ENCODE results near the gene ITIH4. TPM values are rescaled to one million over a fixed set of nuclear protein-coding genes. Genes with fewer than 3 reads are reported as not detected.

Gene ITIH4
- total RNA-seq, 1 experiment from 2014 or later = 2.4 TPM

DNA sequence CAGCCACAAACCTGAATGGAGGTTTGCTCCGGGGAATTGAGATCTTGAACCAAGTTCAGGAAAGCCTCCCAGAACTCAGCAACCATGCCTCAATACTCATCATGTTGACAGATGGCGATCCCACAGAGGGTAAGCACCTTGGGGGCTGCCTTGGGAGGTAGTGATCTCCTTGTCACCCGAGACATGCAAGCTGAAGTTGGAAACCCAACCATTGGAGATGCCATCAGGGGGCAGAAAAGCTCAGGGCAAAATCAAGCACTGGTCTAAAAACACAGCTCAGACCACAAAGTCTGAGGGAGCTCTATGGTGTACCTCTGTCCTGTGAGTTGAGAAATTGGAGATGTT lies 47.3 kb downstream of the ITIH4 start:
- Mint-ChIP-seq H3K9me3 (no peaks in the 10 kb centered on the region), H3K4me1 (peaks cover 13% of the 10 kb centered on the region), H3K4me3 (no peak overlapping the region), H3K36me3 (no peaks in the 10 kb centered on the region), H3K27ac (no peak overlapping the region), H3K27me3 (ENCODE audit: low read depth) (no peaks in the 10 kb centered on the region)
- DNase-seq (ENCODE audit: low spot score) (peak; percentile 4), ATAC-seq (no peak)
- no peak for TF ChIP-seq SMAD4 (CRISPR knock-in tag; IDR thresholded peaks at IDR 0.05)
- CTCF ChIA-PET = interaction anchor here (2.2 to 3.5 kb wide), 3 partner anchors 9 to 38 kb away, joined by 8 to 27 read pairs (median 26); no protein-coding TSS in a partner anchor
- POLR2A ChIA-PET = interaction anchor here (1.6 kb wide), 1 partner anchor 13 kb away, joined by 4 read pairs; the partner anchor contains the start of gene NEK4

DNA sequence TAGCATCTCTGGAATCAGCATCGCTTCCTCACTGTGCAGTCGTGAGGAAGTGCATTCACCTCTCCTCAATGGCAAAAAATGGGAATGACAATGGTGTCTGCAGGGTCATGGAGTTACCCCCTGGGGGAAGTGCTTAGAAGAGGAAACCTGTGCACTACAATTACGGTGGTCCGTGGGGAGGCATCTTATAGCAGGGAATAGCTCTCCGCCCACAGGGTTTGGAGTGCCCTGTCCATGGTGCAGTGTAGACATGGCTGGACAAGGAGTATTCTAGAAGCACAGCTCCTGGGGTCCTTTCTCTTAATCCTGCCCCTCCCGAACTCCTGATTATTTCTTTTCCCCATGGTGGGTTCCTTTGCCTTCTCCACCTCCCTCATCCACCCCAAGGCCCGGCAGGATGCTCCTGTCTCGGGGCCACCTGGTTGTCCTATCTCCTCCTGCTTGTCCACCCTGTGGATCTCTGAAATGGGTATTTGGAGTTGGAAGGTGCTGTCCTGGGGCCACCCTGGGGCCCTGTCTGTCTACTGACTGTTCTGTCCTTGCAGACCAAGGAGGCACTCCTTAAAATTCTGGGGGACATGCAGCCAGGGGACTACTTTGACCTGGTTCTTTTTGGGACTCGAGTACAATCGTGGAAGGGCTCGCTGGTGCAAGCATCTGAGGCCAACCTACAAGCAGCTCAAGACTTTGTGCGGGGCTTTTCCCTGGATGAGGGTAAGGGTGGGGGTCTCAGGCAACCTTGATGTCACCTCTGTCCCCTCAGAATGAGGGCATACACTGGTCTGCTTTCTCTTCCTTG lies 47.9 kb downstream of the ITIH4 start:
- Mint-ChIP-seq H3K36me3 (no peaks in the 10 kb centered on the region), H3K9me3 (no peaks in the 10 kb centered on the region), H3K27ac (no peak overlapping the region), H3K27me3 (ENCODE audit: low read depth) (no peaks in the 10 kb centered on the region), H3K4me1 (peaks cover 13% of the 10 kb centered on the region), H3K4me3 (no peak overlapping the region)
- ATAC-seq (peak; percentile 53), DNase-seq (ENCODE audit: low spot score) (peak; percentile 7)
- ChIA-PET POLR2A (interaction anchor here (1.6 kb wide), 1 partner anchor 12 kb away, joined by 4 read pairs; the partner anchor contains the start of gene NEK4), CTCF (interaction anchor here (2.2 to 3.5 kb wide), 3 partner anchors 10 to 38 kb away, joined by 8 to 27 read pairs (median 26); no protein-coding TSS in a partner anchor)
- TF ChIP-seq TEAD1 (CRISPR knock-in tag; IDR thresholded peaks at IDR 0.05) (no peak), IRF2 (CRISPR knock-in tag; IDR thresholded peaks at IDR 0.05; ENCODE audit: borderline replicate concordance, low read depth) (no peak), NR2C2 (CRISPR knock-in tag; IDR thresholded peaks at IDR 0.05) (no peak), ZNF423 (CRISPR knock-in tag; IDR thresholded peaks at IDR 0.05) (no peak), TCF7 (CRISPR knock-in tag; IDR thresholded peaks at IDR 0.05; ENCODE audit: low read depth) (no peak), SP1 (CRISPR knock-in tag; conservative IDR thresholded peaks at IDR 0.05) (no peak), ZNF263 (CRISPR knock-in tag; IDR thresholded peaks at IDR 0.05; ENCODE audit: low read depth) (no peak)
- TF ChIP-seq, protein P1, sequence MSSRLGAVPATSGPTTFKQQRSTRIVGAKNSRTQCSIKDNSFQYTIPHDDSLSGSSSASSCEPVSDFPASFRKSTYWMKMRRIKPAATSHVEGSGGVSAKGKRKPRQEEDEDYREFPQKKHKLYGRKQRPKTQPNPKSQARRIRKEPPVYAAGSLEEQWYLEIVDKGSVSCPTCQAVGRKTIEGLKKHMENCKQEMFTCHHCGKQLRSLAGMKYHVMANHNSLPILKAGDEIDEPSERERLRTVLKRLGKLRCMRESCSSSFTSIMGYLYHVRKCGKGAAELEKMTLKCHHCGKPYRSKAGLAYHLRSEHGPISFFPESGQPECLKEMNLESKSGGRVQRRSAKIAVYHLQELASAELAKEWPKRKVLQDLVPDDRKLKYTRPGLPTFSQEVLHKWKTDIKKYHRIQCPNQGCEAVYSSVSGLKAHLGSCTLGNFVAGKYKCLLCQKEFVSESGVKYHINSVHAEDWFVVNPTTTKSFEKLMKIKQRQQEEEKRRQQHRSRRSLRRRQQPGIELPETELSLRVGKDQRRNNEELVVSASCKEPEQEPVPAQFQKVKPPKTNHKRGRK (CRISPR knock-in tag; IDR thresholded peaks at IDR 0.05; ENCODE audit: borderline replicate concordance) = no peak

DNA sequence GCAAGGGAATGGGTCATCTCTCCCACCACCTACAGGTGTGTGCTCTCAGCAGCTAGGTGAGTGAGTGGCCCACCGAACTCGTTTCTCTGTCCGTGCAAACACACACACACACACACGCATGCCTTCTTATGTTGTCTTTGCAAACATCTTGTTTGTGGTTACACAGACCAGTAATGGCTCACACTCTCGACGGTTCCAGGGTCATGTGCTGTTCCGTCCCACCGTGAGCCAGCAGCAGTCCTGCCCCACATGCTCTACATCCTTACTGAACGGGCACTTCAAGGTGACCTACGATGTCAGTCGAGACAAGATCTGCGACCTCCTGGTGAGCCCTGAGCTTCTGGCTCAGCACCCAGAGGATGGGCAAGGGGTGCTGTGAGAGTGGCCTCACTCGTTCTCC lies 48.7 kb downstream of the ITIH4 start:
- ATAC-seq = no peak
- H3K27me3 Mint-ChIP-seq (ENCODE audit: low read depth) = no peaks in the 10 kb centered on the region
- peaks cover 13% of the 10 kb centered on the region for H3K4me1 Mint-ChIP-seq
- H3K4me3 Mint-ChIP-seq = no peak overlapping the region
- H3K27ac Mint-ChIP-seq = no peak overlapping the region; the same call in 1 of the 2 replicates
- H3K36me3 Mint-ChIP-seq = no peaks in the 10 kb centered on the region
- ChIA-PET POLR2A (interaction anchor here (0.7 kb wide), 1 partner anchor 62 kb away, joined by 3 read pairs; no protein-coding TSS in a partner anchor), CTCF (interaction anchor here (2.2 to 3.5 kb wide), 3 partner anchors 11 to 39 kb away, joined by 8 to 27 read pairs (median 26); no protein-coding TSS in a partner anchor)
- H3K9me3 Mint-ChIP-seq = no peaks in the 10 kb centered on the region
- no peak for DNase-seq (ENCODE audit: low spot score)
- TF ChIP-seq, protein P2, sequence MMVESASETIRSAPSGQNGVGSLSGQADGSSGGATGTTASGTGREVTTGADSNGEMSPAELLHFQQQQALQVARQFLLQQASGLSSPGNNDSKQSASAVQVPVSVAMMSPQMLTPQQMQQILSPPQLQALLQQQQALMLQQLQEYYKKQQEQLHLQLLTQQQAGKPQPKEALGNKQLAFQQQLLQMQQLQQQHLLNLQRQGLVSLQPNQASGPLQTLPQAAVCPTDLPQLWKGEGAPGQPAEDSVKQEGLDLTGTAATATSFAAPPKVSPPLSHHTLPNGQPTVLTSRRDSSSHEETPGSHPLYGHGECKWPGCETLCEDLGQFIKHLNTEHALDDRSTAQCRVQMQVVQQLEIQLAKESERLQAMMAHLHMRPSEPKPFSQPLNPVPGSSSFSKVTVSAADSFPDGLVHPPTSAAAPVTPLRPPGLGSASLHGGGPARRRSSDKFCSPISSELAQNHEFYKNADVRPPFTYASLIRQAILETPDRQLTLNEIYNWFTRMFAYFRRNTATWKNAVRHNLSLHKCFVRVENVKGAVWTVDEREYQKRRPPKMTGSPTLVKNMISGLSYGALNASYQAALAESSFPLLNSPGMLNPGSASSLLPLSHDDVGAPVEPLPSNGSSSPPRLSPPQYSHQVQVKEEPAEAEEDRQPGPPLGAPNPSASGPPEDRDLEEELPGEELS (CRISPR knock-in tag; IDR thresholded peaks at IDR 0.05) = no peak
- no peak for TF ChIP-seq NFE2L1 (CRISPR knock-in tag; IDR thresholded peaks at IDR 0.05)
- no peak for TF ChIP-seq SMAD4 (CRISPR knock-in tag; IDR thresholded peaks at IDR 0.05)
- no peak for TF ChIP-seq JAZF1 (CRISPR knock-in tag; IDR thresholded peaks at IDR 0.05)
- no peak for TF ChIP-seq TEAD4 (CRISPR knock-in tag; IDR thresholded peaks at IDR 0.05)
- TF ChIP-seq FOXJ3 (CRISPR knock-in tag; IDR thresholded peaks at IDR 0.05; ENCODE audit: borderline replicate concordance) = no peak
- TF ChIP-seq ZNF416 (CRISPR knock-in tag; IDR thresholded peaks at IDR 0.05) = no peak
- TF ChIP-seq HMGA2 (CRISPR knock-in tag; IDR thresholded peaks at IDR 0.05) = no peak
- no peak for TF ChIP-seq IRF2 (CRISPR knock-in tag; IDR thresholded peaks at IDR 0.05; ENCODE audit: borderline replicate concordance, low read depth)
- no peak for TF ChIP-seq FOXP1 (CRISPR knock-in tag; IDR thresholded peaks at IDR 0.05; ENCODE audit: borderline replicate concordance)
- TF ChIP-seq, protein P3, sequence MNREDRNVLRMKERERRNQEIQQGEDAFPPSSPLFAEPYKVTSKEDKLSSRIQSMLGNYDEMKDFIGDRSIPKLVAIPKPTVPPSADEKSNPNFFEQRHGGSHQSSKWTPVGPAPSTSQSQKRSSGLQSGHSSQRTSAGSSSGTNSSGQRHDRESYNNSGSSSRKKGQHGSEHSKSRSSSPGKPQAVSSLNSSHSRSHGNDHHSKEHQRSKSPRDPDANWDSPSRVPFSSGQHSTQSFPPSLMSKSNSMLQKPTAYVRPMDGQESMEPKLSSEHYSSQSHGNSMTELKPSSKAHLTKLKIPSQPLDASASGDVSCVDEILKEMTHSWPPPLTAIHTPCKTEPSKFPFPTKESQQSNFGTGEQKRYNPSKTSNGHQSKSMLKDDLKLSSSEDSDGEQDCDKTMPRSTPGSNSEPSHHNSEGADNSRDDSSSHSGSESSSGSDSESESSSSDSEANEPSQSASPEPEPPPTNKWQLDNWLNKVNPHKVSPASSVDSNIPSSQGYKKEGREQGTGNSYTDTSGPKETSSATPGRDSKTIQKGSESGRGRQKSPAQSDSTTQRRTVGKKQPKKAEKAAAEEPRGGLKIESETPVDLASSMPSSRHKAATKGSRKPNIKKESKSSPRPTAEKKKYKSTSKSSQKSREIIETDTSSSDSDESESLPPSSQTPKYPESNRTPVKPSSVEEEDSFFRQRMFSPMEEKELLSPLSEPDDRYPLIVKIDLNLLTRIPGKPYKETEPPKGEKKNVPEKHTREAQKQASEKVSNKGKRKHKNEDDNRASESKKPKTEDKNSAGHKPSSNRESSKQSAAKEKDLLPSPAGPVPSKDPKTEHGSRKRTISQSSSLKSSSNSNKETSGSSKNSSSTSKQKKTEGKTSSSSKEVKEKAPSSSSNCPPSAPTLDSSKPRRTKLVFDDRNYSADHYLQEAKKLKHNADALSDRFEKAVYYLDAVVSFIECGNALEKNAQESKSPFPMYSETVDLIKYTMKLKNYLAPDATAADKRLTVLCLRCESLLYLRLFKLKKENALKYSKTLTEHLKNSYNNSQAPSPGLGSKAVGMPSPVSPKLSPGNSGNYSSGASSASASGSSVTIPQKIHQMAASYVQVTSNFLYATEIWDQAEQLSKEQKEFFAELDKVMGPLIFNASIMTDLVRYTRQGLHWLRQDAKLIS (CRISPR knock-in tag; IDR thresholded peaks at IDR 0.05; ENCODE audit: borderline replicate concordance) = no peak
- no peak for TF ChIP-seq SMAD3 (CRISPR knock-in tag; IDR thresholded peaks at IDR 0.05; ENCODE audit: borderline replicate concordance)
- TF ChIP-seq, protein P4, sequence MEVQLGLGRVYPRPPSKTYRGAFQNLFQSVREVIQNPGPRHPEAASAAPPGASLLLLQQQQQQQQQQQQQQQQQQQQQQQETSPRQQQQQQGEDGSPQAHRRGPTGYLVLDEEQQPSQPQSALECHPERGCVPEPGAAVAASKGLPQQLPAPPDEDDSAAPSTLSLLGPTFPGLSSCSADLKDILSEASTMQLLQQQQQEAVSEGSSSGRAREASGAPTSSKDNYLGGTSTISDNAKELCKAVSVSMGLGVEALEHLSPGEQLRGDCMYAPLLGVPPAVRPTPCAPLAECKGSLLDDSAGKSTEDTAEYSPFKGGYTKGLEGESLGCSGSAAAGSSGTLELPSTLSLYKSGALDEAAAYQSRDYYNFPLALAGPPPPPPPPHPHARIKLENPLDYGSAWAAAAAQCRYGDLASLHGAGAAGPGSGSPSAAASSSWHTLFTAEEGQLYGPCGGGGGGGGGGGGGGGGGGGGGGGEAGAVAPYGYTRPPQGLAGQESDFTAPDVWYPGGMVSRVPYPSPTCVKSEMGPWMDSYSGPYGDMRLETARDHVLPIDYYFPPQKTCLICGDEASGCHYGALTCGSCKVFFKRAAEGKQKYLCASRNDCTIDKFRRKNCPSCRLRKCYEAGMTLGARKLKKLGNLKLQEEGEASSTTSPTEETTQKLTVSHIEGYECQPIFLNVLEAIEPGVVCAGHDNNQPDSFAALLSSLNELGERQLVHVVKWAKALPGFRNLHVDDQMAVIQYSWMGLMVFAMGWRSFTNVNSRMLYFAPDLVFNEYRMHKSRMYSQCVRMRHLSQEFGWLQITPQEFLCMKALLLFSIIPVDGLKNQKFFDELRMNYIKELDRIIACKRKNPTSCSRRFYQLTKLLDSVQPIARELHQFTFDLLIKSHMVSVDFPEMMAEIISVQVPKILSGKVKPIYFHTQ (CRISPR knock-in tag; IDR thresholded peaks at IDR 0.05) = no peak
